ENCODE measurements around the gene AGO3. TPM values are rescaled to one million over a fixed set of nuclear protein-coding genes. Genes with fewer than 3 reads are reported as not detected.
"Not testable (repeated sequence)": the region's sequence is repeated elsewhere in the genome, so short reads cannot be mapped to it uniquely, and the experiment has no call there.

Gene AGO3
- total and polyA plus RNA-seq, 2 donors: 4.1 to 16.5 TPM

DNA sequence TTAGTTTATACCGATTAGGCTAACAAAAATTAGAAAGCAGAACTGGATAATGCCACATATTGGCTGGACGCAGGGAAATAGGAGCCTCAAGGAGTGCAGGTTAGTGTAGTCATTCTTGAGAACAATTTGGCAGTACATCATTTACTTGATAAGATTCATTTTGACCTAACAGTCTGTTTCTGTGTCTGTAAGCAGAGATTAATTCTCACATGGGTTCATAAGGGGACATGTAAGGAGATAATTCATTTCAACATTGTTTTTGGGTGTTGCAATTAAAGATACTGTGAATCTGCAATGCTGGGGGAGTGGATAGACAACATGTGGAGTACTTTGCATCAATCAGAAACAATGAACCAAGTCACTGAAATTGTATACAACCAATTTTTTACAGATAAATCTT lies 32.0 kb downstream of the AGO3 start:
- Histone ChIP-seq H3K36me3 (ENCODE audit: control insufficient read depth in 2 of 2, insufficient read depth in 2 of 2, low read length in 1 of 2) (no peaks in the 10 kb centered on the region), H3K4me3 (ENCODE audit: low read length in 2 of 2) (no peak overlapping the region), H3K27ac (ENCODE audit: low read depth in 1 of 2, low read length in 1 of 2) (no peak overlapping the region), H3K4me1 (ENCODE audit: control insufficient read depth in 2 of 2, insufficient read depth in 2 of 2, low read length in 2 of 2) (no peaks in the 10 kb centered on the region), H3K9me3 (ENCODE audit: control insufficient read depth in 2 of 2, insufficient read depth in 1 of 2, low read length in 1 of 2) (no peaks in the 10 kb centered on the region), H3K27me3 (ENCODE audit: control insufficient read depth in 2 of 2, insufficient read depth in 1 of 2, low read length in 1 of 2) (no peaks in the 10 kb centered on the region)
- DNase-seq (ENCODE audit: low read depth in 6 of 9, low spot score in 9 of 9): no peak
- over 99% methylated on average over 2 of the region's 2 CpGs for WGBS

DNA sequence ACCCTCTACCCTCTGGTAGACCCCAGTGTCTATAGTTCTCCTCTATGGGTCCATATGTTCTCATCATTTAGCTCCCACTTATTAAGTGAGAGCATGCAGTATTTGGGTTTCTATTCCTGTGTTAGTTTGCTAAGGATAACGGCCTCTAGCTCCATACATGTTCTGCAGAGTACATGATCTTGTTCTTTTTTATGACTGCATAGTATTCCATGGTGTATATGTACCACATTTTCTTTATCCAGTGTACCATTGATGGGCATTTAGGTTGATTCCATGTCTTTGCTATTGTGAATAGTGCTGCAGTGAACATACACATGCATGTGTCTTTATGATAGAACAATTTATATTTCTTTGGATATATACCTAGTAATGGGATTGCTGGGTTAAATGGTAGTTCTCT lies 33.4 kb downstream of the AGO3 start:
- H3K36me3 ChIP-seq (ENCODE audit: control insufficient read depth in 2 of 2, insufficient read depth in 2 of 2, low read length in 1 of 2); H3K9me3 ChIP-seq (ENCODE audit: control insufficient read depth in 2 of 2, insufficient read depth in 1 of 2, low read length in 1 of 2); H3K4me3 ChIP-seq (ENCODE audit: low read length in 2 of 2); DNase-seq (ENCODE audit: low read depth in 6 of 9, low spot score in 9 of 9); H3K27me3 ChIP-seq (ENCODE audit: control insufficient read depth in 2 of 2, insufficient read depth in 1 of 2, low read length in 1 of 2); H3K4me1 ChIP-seq (ENCODE audit: control insufficient read depth in 2 of 2, insufficient read depth in 2 of 2, low read length in 2 of 2); H3K27ac ChIP-seq (ENCODE audit: low read depth in 1 of 2, low read length in 1 of 2): not testable (repeated sequence)
- WGBS: 99% methylated on average over 1 of the region's 1 CpG

GRCh38 chr1:35968396-35968795 lies 37.5 kb downstream of the AGO3 start:
- Histone ChIP-seq H3K36me3 (ENCODE audit: control insufficient read depth in 2 of 2, insufficient read depth in 2 of 2, low read length in 1 of 2) (peaks cover 7% of the 10 kb centered on the region in 2 donors), H3K4me3 (ENCODE audit: low read length in 2 of 2) (no peak overlapping the region), H3K27me3 (ENCODE audit: control insufficient read depth in 2 of 2, insufficient read depth in 1 of 2, low read length in 1 of 2) (no peaks in the 10 kb centered on the region), H3K27ac (ENCODE audit: low read depth in 1 of 2, low read length in 1 of 2) (no peak overlapping the region), H3K4me1 (ENCODE audit: control insufficient read depth in 2 of 2, insufficient read depth in 2 of 2, low read length in 2 of 2) (no peaks in the 10 kb centered on the region), H3K9me3 (ENCODE audit: control insufficient read depth in 2 of 2, insufficient read depth in 1 of 2, low read length in 1 of 2) (no peaks in the 10 kb centered on the region)
- WGBS: 99% methylated on average over 1 of the region's 1 CpG
- no peak for DNase-seq (ENCODE audit: low read depth in 6 of 9, low spot score in 9 of 9)

DNA sequence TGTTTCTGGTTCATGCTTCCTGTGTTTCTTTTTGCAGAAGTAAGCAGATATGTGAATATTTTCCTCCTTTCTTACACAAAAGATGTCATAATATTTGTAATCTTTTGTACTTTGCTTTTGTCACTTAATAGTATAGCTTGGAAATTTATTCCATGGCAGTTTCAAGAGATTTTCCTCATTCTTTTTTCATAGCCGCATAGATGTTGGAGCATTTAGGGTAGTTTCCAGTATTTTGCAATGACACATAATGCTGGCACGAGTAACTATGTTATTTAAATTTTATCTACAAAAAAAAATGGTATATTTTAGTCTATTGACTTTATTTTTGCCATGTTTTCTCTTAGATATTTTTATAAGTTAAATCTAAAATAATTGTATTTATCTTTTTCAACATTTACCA lies 40.7 kb downstream of the AGO3 start:
- no peaks in the 10 kb centered on the region for H3K4me1 ChIP-seq (ENCODE audit: control insufficient read depth in 2 of 2, insufficient read depth in 2 of 2, low read length in 2 of 2)
- H3K4me3 ChIP-seq (ENCODE audit: low read length in 2 of 2): no peak overlapping the region
- no peak overlapping the region for H3K27ac ChIP-seq (ENCODE audit: low read depth in 1 of 2, low read length in 1 of 2)
- WGBS: 99% methylated on average over 2 of the region's 2 CpGs
- H3K27me3 ChIP-seq (ENCODE audit: control insufficient read depth in 2 of 2, insufficient read depth in 1 of 2, low read length in 1 of 2): no peaks in the 10 kb centered on the region
- DNase-seq (ENCODE audit: low read depth in 6 of 9, low spot score in 9 of 9): no peak
- peaks cover 7 to 10% of the 10 kb centered on the region in 2 donors for H3K36me3 ChIP-seq (ENCODE audit: control insufficient read depth in 2 of 2, insufficient read depth in 2 of 2, low read length in 1 of 2)
- no peaks in the 10 kb centered on the region for H3K9me3 ChIP-seq (ENCODE audit: control insufficient read depth in 2 of 2, insufficient read depth in 1 of 2, low read length in 1 of 2)

- not testable (repeated sequence) for H3K27ac ChIP-seq (ENCODE audit: low read depth in 1 of 2, low read length in 1 of 2); H3K9me3 ChIP-seq (ENCODE audit: control insufficient read depth in 2 of 2, insufficient read depth in 1 of 2, low read length in 1 of 2); H3K4me1 ChIP-seq (ENCODE audit: control insufficient read depth in 2 of 2, insufficient read depth in 2 of 2, low read length in 2 of 2); H3K27me3 ChIP-seq (ENCODE audit: control insufficient read depth in 2 of 2, insufficient read depth in 1 of 2, low read length in 1 of 2); DNase-seq (ENCODE audit: low read depth in 6 of 9, low spot score in 9 of 9); H3K36me3 ChIP-seq (ENCODE audit: control insufficient read depth in 2 of 2, insufficient read depth in 2 of 2, low read length in 1 of 2); H3K4me3 ChIP-seq (ENCODE audit: low read length in 2 of 2)
- 98% methylated on average over 3 of the region's 3 CpGs for WGBS
Observed at GRCh38 chr1:35972631-35973030, 41.7 kb downstream of the AGO3 start.

DNA sequence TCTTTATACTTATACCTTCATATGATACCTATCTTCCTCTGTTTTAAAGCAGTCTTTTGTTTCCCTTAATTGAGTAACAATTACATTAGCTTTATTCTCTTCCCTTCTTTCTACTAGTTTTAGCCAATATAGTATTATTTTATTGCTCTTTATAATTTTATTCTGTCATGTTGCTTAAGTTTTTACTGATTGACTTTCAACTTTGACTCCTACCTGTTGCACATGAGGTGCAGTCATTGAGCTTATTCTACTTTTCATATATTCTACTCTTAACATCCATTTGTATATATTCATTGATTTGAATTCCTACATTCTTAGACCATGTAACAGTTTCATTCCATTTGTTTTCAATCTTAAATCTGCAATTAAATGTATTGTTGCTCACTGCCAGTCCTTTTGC lies 49.2 kb downstream of the AGO3 start:
- H3K36me3 ChIP-seq (ENCODE audit: control insufficient read depth in 2 of 2, insufficient read depth in 2 of 2, low read length in 1 of 2): peaks cover 5 to 21% of the 10 kb centered on the region in 2 donors
- no peak overlapping the region for H3K4me3 ChIP-seq (ENCODE audit: low read length in 2 of 2)
- H3K4me1 ChIP-seq (ENCODE audit: control insufficient read depth in 2 of 2, insufficient read depth in 2 of 2, low read length in 2 of 2): no peaks in the 10 kb centered on the region
- DNase-seq (ENCODE audit: low read depth in 6 of 9, low spot score in 9 of 9): no peak
- H3K27ac ChIP-seq (ENCODE audit: low read depth in 1 of 2, low read length in 1 of 2): no peak overlapping the region
- no peaks in the 10 kb centered on the region for H3K9me3 ChIP-seq (ENCODE audit: control insufficient read depth in 2 of 2, insufficient read depth in 1 of 2, low read length in 1 of 2)
- no peaks in the 10 kb centered on the region for H3K27me3 ChIP-seq (ENCODE audit: control insufficient read depth in 2 of 2, insufficient read depth in 1 of 2, low read length in 1 of 2)

DNA sequence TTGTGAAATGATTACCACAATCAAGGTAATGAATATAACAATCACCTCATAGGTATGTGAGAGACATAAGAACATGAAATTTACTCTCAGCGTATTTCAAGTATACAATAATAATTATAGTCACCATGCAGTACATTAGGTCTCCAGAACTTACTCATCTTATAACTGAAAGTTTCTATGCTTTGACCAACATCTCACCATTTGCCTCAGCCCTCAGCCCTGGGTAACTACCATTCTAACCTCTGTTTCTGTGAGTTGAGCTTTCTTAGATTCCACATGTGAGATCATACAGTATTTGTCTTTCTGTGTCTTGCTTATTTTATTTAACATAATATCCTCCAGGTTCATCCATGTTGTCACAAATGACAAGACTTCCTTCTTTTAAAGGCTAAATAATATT lies 57.3 kb downstream of the AGO3 start:
- Histone ChIP-seq H3K4me3 (ENCODE audit: low read length in 2 of 2) (no peak overlapping the region), H3K27ac (ENCODE audit: low read depth in 1 of 2, low read length in 1 of 2) (no peak overlapping the region), H3K4me1 (ENCODE audit: control insufficient read depth in 2 of 2, insufficient read depth in 2 of 2, low read length in 2 of 2) (no peaks in the 10 kb centered on the region), H3K9me3 (ENCODE audit: control insufficient read depth in 2 of 2, insufficient read depth in 1 of 2, low read length in 1 of 2) (no peaks in the 10 kb centered on the region), H3K36me3 (ENCODE audit: control insufficient read depth in 2 of 2, insufficient read depth in 2 of 2, low read length in 1 of 2) (peaks cover 3 to 11% of the 10 kb centered on the region in 2 donors), H3K27me3 (ENCODE audit: control insufficient read depth in 2 of 2, insufficient read depth in 1 of 2, low read length in 1 of 2) (no peaks in the 10 kb centered on the region)
- no peak for DNase-seq (ENCODE audit: low read depth in 6 of 9, low spot score in 9 of 9)
- 97% methylated on average over 1 of the region's 1 CpG for WGBS

DNA sequence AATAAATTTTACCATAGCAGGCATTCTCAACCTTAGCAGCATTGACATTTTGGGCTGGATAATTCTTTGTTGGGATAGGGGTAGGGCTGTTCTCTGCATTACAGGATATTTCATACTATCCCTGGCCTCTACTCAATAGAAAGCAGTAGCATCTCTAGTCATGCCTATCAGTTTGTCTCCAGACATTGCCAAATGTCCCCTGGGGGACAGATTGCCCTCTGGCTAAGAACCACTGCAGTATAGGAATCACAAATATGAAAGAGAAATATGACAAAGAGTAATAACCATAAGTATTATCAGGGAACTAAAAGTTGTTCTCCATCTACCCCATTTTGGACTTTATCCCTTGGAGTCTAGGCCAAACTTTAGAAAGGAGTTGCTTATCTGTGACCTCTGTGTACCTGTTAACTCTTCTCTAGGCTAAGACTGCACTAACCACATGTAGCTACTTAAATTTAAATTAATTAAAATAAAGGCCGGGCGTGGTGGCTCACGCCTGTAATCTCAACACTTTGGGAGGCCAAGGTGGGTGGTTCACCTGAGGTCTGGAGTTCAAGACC lies 76.1 kb downstream of the AGO3 start:
- no peak overlapping the region for H3K4me3 ChIP-seq (ENCODE audit: low read length in 2 of 2)
- DNase-seq (ENCODE audit: low read depth in 6 of 9, low spot score in 9 of 9): no peak
- no peaks in the 10 kb centered on the region for H3K9me3 ChIP-seq (ENCODE audit: control insufficient read depth in 2 of 2, insufficient read depth in 1 of 2, low read length in 1 of 2)
- WGBS: 98% methylated on average over 3 of the region's 3 CpGs
- no peak overlapping the region for H3K27ac ChIP-seq (ENCODE audit: low read depth in 1 of 2, low read length in 1 of 2)
- no peaks in the 10 kb centered on the region for H3K4me1 ChIP-seq (ENCODE audit: control insufficient read depth in 2 of 2, insufficient read depth in 2 of 2, low read length in 2 of 2)
- no peaks in the 10 kb centered on the region for H3K27me3 ChIP-seq (ENCODE audit: control insufficient read depth in 2 of 2, insufficient read depth in 1 of 2, low read length in 1 of 2)
- H3K36me3 ChIP-seq (ENCODE audit: control insufficient read depth in 2 of 2, insufficient read depth in 2 of 2, low read length in 1 of 2): peaks cover 8 to 17% of the 10 kb centered on the region in 2 donors

GRCh38 chr1:36007741-36008140 lies 76.8 kb downstream of the AGO3 start:
- Histone ChIP-seq H3K9me3 (ENCODE audit: control insufficient read depth in 2 of 2, insufficient read depth in 1 of 2, low read length in 1 of 2) (no peaks in the 10 kb centered on the region), H3K27ac (ENCODE audit: low read depth in 1 of 2, low read length in 1 of 2) (no peak overlapping the region), H3K27me3 (ENCODE audit: control insufficient read depth in 2 of 2, insufficient read depth in 1 of 2, low read length in 1 of 2) (no peaks in the 10 kb centered on the region), H3K4me1 (ENCODE audit: control insufficient read depth in 2 of 2, insufficient read depth in 2 of 2, low read length in 2 of 2) (no peaks in the 10 kb centered on the region), H3K4me3 (ENCODE audit: low read length in 2 of 2) (no peak overlapping the region), H3K36me3 (ENCODE audit: control insufficient read depth in 2 of 2, insufficient read depth in 2 of 2, low read length in 1 of 2) (peaks cover 8 to 17% of the 10 kb centered on the region in 2 donors)
- WGBS: 97% methylated on average over 2 of the region's 2 CpGs
- no peak for DNase-seq (ENCODE audit: low read depth in 6 of 9, low spot score in 9 of 9)
